Subcutaneous adipose tissue (tissue), 4 donors: ENCODE results near the gene ZKSCAN8. TPM values are rescaled to one million over a fixed set of nuclear protein-coding genes. Genes with fewer than 3 reads are reported as not detected.

Experiments
- total RNA-seq, 4 donors: library from RNA; depleted of rRNA; stranded (reverse); fragments of >200 nt; gene quantifications; one replicate each; pipeline ENCODE4 v1.1.0, GENCODE V29; 2016
- TF ChIP-seq, protein P1 (sequence below): fragments of 450-650 bp; IDR thresholded peaks from one replicate; pipeline ENCODE4 v1.5.1; 2016; ENCODE audit warnings: low read depth, mild to moderate bottlenecking, control low read depth, antibody characterized with exemption, moderate library complexity

Gene ZKSCAN8
- total RNA-seq, 4 donors from 2014 or later, result 19.7 to 24.1 (median 21.5) TPM

DNA sequence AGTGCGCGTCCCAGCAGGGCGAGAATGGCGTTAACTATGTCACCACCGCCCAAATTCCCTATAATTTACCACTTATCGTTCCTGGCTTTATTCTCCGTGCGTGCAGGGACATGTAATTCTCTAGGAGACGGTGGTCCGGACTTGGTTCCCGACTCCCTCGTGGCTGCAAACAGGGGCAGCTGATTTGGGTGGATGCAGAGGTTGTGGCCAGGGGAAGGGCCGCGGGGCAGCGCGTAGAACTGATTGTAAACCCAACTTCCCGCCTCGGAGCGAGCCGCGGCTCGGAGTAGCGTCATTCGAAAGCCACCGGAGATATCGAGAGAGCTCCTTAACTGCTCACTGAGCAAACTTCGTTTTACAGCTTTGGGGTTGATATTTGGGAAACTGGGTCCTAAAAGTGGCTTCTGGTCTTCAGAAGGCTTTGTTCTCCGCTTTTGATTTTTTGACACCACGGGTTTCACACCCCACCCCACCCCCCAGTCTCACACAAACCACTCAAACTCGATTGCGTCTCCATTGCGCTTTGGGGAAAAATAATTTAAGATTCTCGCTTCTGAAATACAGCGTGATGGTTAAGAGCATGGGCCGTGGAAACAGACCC, 65.9 kb downstream of the ZKSCAN8 start:
- TF ChIP-seq, protein P1, sequence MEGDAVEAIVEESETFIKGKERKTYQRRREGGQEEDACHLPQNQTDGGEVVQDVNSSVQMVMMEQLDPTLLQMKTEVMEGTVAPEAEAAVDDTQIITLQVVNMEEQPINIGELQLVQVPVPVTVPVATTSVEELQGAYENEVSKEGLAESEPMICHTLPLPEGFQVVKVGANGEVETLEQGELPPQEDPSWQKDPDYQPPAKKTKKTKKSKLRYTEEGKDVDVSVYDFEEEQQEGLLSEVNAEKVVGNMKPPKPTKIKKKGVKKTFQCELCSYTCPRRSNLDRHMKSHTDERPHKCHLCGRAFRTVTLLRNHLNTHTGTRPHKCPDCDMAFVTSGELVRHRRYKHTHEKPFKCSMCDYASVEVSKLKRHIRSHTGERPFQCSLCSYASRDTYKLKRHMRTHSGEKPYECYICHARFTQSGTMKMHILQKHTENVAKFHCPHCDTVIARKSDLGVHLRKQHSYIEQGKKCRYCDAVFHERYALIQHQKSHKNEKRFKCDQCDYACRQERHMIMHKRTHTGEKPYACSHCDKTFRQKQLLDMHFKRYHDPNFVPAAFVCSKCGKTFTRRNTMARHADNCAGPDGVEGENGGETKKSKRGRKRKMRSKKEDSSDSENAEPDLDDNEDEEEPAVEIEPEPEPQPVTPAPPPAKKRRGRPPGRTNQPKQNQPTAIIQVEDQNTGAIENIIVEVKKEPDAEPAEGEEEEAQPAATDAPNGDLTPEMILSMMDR, result no peak

DNA sequence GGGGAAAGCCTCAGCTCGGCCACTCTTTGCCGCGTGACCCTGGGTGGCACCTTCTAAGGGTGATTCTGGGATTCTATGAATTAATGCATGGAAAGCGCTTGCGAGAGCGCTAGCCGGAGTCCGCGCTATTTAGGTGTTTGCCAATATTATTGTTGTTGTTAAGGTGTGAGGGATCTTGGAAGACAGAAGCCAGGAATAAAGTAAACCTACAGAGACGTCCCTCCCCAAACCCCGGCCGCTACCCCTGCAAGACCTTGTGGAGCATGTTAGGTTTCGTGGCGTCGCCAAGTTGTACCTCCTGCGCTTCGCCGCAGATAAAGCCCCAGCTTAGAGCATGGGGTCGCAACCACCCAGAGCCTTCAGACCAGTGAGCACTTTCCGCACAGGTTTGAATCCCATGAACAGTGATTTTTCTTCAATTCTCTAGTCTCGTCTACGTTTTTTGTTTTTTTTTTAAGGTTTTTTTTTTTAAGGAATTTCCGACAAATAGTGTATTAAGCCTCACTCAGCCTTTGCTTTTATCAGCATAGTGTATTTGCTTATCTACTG, 66.5 kb downstream of the ZKSCAN8 start:
- TF ChIP-seq, protein P1, result no peak

Other genes starting within 250 kb of the ZKSCAN8 start
- gene OR2B2, start 229.5 kb upstream of the ZKSCAN8 start, total RNA-seq, result not detected
- not detected for gene OR2B6, start 184.6 kb upstream of the ZKSCAN8 start, total RNA-seq
- gene ZNF165, start 61.3 kb upstream of the ZKSCAN8 start, total RNA-seq, result under 1 TPM in 3 of 4 donors, not detected in 1; 0.38 to 0.88 (median 0.68) TPM
- 1 to 10 TPM; 4.0 to 4.6 (median 4.6) TPM for gene ZSCAN16, start 17.3 kb upstream of the ZKSCAN8 start, total RNA-seq
- 10 to 100 TPM in 3 of 4 donors, 1 to 10 TPM in 1; 8.2 to 16.2 (median 13.5) TPM for gene ZSCAN9, start 83.4 kb downstream of the ZKSCAN8 start, total RNA-seq
- gene ZKSCAN4, start 110.4 kb downstream of the ZKSCAN8 start, total RNA-seq, result 1 to 10 TPM; 1.3 to 6.6 (median 5.3) TPM
- gene NKAPL, start 117.4 kb downstream of the ZKSCAN8 start, total RNA-seq, result 1 to 10 TPM; 1.5 to 4.5 (median 1.9) TPM
- 10 to 100 TPM; 14.7 to 27.5 (median 20.7) TPM for gene ZSCAN26, start 125.3 kb downstream of the ZKSCAN8 start, total RNA-seq
- 1 to 10 TPM; 2.1 to 5.3 (median 3.7) TPM for gene PGBD1, start 139.7 kb downstream of the ZKSCAN8 start, total RNA-seq
- 1 to 10 TPM; 4.1 to 9.8 (median 4.6) TPM for gene ZSCAN31, start 194.3 kb downstream of the ZKSCAN8 start, total RNA-seq
- gene ZKSCAN3, start 208.1 kb downstream of the ZKSCAN8 start, total RNA-seq, result 1 to 10 TPM; 3.1 to 5.5 (median 4.8) TPM